SW 1271 (cell line): Measurements from ENCODE around the gene SLC25A13.
"Not testable (repeated sequence)": the region's sequence is repeated elsewhere in the genome, so short reads cannot be mapped to it uniquely, and the experiment has no call there.

ENCODE experiments used
- DNase-seq, 2 experiments: peaks; one replicate each; lab custom pipeline; 2025; lab: John Stamatoyannopoulos, UW

SLC25A13 gene

DNA sequence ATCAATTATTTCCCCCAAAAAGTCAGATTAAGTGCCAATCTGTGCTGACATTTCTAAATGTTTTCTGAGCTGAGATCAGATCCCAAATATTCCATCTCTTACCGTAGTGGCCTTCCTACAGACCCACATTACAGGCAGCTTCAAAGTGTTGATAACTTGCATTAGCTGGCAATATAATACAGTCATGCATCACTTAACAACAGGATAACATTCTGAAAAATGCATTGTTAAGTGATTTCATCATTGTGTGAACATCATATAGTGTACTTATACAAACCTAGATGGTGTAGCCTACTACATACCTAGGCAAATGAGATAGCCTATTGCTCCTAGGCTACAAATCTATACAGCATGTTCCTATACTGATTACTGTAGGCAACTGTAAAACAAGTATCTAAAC, 22.4 kb downstream of the SLC25A13 start:
- no peak for DNase-seq

DNA sequence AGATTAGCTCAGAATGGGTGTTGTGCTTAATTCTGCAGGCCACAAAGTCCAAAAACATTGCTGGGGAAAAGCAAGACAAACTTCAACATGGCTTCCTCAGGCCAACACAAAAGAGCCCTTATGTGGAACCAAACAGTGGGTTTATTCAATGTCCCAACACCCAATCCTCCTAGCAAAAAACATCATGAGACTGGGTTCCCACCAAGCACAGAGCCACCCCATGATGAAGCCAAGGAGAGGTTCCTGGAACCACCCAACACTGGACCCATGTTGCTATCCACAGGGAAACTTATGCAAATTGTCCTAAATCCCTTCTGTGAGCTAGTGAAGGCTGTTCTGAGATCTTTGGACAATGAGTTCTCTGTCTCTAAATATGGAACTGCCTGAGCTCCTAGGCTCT, 24.0 kb downstream of the SLC25A13 start:
- DNase-seq: no peak

DNA sequence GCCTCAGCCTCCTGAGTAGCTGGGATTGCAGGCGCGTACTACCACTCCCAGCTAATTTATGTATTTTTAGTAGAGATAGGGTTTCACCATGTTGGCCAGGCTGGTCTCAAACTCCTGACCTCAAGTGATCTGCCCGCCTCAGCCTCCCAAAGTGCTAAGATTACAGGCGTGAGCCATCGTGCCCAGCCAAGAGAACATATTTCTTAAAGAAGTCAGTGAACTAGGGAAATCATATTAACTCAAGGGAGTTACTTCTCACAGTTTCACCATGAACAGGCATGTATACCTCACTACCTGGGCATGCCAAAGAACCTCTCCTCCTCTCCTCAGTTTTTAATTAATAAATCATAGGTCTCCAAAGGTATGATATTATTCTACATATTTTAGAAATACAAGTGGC, 24.5 kb downstream of the SLC25A13 start:
- not testable (repeated sequence) for DNase-seq

DNA sequence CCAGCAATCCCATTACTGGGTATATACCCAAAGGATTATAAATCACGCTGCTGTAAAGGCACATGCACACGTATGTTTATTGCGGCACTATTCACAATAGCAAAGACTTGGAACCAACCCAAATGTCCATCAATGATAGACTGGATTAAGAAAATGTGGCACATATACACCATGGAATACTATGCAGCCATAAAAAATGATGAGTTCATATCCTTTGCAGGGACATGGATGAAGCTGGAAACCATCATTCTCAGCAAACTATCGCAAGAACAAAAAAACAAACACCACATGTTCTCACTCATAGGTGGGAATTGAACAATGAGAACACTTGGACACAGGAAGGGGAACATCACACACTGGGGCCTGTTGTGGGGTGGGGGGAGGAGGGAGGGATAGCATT, 28.0 kb downstream of the SLC25A13 start:
- not testable (repeated sequence) for DNase-seq

DNA sequence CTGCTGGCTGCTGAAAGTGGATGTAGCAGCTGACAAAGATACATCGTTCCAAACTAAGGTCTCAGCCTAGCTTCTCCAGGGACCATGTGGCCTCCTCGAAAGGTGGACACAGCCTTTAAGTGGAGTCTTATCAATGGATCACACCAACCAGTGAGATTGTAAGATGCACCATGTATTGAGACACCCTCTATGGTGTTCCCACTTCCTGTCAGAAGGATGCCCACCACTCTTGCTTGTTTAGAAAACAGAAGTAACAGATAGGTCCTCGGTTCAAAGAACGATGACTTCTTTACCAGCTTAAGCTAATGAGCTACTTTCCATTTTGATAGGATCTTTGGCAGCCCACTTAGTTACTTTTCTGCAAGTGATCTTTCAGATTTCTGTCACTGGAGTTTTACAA, 34.3 kb downstream of the SLC25A13 start:
- no peak for DNase-seq

DNA sequence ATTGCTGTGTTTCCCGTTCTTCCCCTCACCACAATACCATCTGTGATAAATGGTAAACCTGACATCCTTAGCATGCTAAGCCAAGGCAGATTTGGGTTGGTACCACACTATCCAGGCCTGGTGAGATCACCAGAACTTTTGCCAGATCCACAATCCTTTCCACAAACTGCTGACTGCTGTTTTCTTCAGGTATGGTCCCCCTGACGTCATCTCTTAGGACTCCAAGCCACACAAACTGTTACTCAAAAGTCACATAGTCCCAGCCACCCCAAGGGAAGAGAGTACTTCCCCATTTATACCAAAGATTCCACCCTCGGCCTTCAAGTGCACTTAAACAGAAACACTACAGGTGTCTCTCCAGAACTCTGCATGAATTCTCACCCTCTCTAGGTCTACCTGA, 34.8 kb downstream of the SLC25A13 start:
- no peak for DNase-seq

DNA sequence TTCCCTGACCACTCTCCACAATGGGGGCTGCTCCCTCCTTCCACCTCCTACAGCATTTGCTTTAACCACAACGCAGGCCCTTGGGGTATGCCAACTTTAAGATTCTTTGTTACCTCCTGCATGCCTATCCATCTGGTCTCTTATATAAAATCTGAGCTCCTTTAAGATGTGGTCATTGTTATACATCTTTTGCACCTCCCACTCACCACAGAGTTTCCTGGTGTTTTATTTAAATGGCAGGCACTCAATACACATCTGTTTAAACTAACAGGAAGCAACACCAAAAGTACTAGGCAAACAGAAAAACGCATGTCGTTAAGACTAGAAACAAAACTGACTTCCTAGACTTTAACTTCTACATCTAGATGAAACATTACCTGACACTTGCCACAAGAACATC, 36.3 kb downstream of the SLC25A13 start:
- DNase-seq: no peak

DNA sequence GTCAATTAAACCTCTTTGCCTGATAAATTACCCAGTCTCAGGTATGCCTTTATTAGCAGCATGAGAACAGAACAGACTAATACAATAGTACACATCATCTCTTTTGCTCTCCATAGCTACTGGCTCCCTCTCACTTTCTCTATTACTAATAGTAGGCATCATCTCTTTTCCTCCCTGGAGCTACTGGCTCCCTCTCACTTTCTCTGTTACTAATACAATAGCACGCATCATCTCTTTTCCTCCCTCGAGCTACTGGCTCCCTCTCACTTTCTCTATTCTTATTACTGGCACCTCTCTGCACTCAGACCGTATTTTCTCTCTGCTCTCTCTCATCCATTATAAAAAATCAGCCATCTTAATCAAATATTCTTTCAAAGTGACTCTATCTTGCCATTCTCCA, 37.1 kb downstream of the SLC25A13 start:
- no peak for DNase-seq

DNA sequence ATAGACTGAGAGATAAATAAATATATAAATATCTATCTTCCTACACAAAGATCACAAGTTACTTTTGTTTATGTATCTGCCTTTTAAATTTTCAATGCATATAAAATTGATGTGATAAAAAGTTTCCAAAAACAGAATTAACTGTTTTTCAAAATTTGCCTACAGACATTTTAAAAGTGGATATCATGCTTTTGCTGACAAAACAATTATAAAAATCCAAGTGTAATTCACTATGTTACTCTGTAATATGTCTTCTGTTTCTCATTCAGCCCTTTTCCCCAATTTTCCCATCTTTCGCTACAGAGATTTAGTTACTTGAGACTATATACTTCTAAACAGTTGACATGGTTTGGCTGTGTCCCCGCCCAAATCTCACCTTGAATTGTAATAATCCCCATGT, 37.7 kb downstream of the SLC25A13 start:
- no peak for DNase-seq

DNA sequence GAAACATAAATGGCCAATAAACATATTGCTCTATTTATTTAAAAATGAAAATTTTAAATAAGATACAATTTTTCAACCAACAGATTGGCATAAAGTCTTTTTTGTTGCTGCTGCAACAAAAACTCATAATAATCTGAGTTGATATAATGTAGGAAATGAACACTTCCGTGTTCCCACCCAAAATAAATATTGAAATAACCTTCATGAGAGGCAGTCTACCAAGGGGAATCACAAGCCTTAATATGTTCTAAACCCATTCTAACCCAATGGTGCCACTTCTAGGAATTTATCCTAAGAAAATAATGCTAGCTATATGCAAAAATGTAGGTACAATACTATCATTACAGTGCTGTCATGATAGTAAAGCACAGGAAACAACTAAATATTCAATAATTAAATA, 39.1 kb downstream of the SLC25A13 start:
- DNase-seq: no peak

DNA sequence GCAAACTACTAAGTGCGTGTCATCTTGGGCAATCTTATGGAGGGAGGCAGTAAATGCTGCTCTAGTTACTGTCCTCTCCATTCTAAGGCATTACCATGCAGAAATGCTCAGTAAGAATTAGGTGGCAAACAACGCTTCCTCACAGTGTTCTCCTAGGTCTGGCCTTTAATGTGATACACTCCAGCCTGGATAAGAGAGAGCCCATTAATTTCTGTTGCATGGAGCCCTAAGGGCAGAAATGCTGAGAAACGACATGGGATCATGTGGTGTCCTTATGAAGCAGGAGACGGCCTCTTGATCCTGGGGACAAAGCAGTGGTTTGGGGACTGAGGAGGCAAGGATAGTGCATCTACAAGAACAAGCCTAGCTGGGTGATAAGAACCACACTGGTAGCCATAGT, 44.0 kb downstream of the SLC25A13 start:
- no peak for DNase-seq

DNA sequence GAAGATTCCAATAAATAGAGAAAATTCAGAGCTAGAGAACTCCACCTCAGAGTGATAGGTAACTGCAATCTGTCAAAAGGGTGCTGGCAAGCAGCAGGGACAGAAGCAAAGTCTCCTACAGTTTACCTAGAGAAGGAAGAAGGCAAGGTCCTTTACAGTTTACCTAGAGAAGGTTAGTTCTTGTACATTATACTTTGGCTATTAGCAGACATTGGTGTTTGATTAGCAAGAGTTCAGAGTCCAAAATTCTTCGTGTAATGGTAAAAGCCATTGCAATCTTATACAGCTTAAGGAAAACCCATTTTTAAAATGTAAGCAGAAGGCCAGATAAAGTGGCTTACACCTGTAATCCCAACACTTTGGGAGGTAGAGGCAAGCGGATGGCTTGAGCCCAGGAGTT, 45.9 kb downstream of the SLC25A13 start:
- no peak for DNase-seq

DNA sequence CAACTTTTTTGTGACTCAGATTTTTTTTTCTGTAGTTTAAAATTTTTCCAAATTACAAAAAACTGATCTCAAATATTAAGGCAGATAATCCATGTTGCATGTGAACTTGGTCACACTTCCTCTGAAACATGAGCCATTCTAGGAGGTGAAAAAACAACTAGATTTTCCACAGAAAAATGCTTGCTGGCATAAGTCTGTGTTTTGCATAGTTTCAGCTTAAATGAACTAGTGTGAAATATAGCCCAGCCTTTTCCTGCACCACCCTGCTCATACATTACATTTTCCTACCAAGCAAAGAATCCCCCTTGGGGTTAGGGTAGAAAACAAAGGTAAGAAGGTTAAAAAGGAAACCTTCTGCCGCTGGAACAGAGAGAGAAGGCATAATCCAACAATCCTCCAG, 48.2 kb downstream of the SLC25A13 start:
- no peak for DNase-seq

DNA sequence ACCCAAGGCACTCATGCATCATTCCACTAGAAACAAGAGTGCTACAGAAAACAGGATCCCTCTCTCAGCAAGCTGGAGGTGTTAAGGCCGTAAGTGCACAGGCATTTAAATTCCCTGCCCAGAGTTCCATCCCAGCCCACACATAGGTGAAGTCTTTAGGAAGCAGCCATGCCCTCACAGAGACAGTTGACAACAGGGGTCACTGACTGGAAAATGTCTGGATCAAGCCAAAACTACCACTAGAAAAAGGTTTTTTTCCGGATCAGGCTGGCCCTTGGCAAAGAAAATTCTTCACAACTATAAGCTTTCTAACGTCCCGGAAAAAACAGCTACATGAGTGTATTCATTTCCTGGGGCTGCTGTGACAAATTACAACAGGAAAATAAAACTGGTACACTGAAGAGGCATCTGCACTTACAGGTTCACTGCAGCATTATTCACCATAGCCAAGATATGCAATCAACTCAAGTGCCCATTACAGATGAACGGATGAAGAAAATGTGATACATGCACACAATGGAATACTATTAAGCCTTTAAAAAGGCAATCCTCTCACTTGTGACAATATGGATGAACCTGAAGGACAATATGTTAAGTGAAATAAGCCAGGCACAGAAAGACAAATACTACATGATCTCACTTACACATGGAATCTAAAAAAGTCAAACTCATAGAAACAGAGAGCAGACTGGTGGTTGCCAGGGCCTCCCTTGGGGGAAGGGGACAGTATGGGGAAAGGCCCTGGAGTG, 52.5 kb downstream of the SLC25A13 start:
- no peak for DNase-seq

DNA sequence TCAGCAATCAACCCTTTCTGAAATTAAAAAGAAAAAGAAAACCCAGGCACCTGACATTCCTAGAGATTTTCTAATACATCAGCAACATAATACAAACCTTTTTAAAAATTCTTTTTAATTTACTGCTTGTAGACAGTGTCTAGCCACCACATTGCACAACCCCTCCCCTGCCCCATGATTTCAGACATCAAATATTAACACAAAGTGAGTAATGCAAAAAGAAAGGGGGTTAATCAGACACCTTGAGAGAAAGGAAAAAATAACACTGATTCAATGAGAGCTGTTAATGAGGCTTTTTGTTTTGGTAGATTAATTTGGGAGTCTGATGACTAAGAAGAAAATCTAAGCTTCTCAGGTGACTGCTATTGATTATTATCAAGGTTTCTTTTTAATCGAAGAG, 55.3 kb downstream of the SLC25A13 start:
- no peak for DNase-seq

DNA sequence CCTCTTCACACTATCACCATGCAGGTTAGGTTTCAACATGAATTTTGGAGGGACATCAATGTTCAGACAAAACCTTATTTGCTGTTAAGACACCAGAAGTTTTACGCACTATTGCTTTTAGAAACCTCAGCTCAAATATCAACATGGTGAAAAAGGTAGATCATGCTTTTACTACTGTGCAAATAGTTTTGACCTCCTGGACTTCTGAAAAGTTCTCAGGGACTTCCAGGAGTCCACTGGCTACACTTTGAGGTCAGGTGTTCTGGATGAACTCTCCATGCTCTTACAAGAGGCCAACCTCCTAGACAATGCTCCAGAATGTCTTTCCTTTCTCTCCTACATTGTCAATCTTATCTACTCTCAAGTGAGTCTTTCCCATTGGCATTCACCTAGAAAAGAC, 55.9 kb downstream of the SLC25A13 start:
- DNase-seq: no peak

DNA sequence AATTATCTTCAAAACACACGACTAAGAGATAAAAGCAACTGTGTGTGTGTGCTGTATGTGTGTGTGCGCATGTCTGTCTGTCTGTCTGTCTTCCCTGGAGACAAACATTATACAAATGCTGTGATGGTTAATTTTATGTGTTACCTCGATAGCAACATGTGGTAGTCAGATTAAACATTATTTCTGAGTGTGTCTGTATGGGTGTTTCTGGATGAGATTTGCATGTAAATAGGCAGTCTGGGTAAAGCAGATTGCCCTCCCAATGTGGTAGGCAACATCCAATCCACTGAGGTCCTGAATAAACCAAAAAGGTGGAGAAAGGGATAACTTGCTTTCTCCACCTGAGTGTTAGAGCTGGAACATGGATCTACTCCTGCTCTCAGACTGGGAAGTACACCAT, 67.9 kb downstream of the SLC25A13 start:
- no peak for DNase-seq

DNA sequence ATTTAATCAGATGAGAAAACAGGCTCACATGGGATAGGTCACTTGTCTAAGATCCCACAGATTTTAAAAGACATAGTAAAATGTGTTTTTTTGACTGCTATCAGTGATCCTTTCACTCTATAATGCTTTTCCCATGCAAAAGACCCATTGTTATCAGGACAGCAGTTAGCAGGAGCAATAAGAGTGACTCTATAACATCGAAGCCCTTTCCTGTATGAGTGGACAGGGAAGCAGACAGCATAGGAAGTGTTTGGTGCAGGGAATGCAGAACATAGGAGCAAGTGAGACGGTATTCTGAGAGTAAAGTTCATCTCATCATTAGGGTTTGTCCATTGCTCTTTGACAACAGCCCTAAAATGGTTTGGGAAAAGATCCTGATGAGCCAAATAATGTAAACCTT, 68.5 kb downstream of the SLC25A13 start:
- no peak for DNase-seq

DNA sequence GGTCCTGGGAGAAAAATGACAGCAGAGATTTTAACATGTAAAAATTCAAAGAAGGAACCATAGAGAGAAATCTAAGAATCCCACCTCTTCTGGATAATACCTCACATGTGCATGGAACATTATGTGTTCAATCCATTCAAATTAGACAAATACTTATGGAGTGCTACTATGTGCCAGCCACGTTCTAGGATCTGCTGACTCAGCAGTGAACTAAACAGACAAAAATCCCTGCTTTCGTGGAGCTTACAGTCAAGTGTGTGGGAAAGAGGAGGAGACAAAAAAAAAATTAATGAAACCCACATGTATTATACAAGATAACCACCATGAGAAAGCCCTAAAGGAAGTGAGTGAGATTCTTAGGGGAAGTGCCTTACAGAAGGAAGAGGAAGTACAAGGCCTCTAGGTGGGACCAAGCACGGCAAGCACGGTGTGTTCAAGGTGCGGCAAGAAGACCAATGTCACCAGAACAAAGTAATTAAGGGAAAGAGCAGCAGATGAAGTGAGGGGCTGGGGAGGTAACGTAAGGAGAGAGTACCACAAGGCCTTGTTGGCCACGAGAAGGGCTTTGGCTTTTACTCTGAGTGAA, 71.0 kb downstream of the SLC25A13 start:
- no peak for DNase-seq

DNA sequence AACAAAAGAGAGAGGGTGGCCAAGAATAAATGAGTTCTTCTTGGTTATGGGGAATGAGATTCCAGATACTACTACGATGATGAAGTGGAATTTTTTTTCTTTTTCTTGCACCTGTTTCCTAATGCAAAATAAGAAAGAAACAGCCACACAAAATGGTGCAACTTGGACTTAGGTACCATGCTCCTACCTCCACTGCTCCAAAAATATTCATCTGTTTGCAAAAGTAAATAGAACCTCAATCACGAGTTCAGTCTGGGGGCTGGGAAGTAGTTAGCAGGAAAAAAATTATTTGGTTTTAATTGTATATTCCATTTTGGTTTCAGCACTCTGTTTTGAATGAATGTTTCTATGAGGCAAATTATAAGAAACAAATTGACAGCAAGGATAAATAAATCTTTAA, 73.5 kb downstream of the SLC25A13 start:
- DNase-seq: no peak

DNA sequence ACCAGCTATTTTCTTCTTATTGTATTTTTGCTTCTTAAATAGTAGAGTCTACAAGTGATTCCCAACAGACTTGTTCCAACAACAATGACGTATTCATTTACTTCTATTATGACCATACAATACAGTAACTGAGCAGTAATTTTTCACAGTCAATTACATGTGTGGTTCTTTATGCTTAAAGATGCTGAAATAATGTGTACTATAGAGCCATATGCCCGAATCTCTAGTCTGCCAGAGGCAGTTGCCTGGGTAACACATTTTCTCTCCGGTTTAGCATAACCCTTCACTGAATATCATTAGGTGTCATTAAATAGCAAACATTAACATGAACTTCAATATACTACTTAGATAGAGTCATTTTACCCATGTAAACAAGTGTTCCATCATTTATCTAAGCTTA, 75.0 kb downstream of the SLC25A13 start:
- DNase-seq: no peak

DNA sequence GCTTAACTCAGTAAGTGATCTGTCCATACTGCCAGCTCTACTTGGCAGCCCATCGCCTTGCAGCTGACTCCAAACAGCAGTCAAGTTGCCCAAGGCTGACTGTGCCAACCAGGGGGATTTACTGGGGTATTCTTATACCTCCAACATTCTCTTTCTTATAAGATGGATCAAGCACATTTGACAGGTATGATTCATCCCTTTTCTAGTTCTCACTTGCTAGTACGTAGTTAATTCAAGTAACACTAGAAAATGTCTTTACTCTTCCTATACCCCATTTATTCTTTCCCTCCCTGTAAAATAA, 77.0 kb downstream of the SLC25A13 start:
- DNase-seq: no peak

DNA sequence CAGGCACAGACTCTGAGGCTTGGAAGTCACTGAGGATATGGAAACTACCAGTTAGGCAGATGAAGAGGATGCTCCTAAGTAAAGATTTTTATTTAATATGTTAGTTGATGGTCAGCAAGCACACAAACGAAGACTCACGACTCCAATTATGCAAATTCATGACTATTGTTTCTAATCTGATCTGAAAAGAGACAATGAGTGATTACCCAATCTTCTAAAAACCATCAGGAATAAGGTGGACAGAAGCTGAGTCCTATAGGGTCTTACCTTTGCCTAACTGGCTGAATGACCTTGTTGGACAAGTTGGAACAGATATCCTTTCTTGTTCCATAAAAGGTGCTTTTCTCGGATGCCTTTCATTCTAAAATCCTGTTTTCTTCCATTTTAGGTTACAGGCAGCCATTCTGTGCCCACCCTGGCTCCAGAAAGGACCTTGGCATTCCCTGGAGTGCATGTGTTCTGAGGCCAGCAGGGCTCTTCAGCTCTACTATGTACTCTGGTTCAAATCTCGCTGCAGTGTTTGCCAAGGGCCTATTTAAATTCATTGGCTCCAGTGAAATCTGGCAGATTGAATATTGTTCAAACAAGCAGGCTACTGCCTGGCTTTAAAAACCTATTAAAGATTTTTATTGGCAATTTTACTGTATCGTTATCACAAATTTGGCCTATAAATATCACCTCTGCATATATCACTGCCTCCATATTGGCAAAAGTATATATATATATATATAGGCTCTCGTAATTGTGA, 77.5 kb downstream of the SLC25A13 start:
- no peak for DNase-seq

DNA sequence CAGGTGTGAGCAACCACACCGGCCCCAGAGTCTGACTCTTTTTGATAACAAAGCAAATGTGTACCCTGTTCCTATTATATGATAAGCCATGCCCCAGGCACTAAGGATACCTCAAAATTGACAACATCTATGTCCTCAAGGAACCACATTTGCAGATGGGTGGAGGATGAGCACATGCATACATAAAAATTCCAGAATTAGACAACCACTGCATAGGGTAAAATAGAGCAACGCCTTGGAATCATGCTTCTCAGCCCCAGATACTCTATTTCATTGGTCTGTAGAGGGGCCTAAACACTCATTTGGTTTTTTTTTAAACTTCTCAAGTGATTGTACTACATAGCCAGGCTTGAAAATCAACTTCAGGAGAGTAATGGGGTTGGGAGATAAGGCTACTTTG, 78.7 kb downstream of the SLC25A13 start:
- no peak for DNase-seq
